GM21717 (cell line): ENCODE measurements around the gene CNN3.

Experiments
- ATAC-seq: cut with Tn5 transposase; IDR thresholded peaks from one replicate; pipeline ENCODE4 v1.9.1; 2021; ENCODE audit warnings: mild to moderate bottlenecking, moderate library complexity; ENCODE audit not compliant: unreplicated experiment

CNN3 gene

GRCh38 chr1:94926915-94927404 is at the start of gene CNN3:
Gene CNN3, minus strand, starts transcription at chr1:94927110. Its CDS starts 216 bp downstream, at chr1:94926894.
- peak; percentile 74 for ATAC-seq

GRCh38 chr1:94974824-94975223 is 47.9 kb upstream of the CNN3 start:
- no peak for ATAC-seq

GRCh38 chr1:94974241-94974640 is 47.3 kb upstream of the CNN3 start:
- no peak for ATAC-seq

GRCh38 chr1:94973309-94973922 is 46.5 kb upstream of the CNN3 start:
- ATAC-seq, result no peak

- ATAC-seq, result no peak
Measured at GRCh38 chr1:94971491-94971924, 44.6 kb upstream of the CNN3 start.

- ATAC-seq, result no peak
Measured at GRCh38 chr1:94970783-94971182, 43.9 kb upstream of the CNN3 start.

GRCh38 chr1:94969137-94969536 is 42.2 kb upstream of the CNN3 start:
- no peak for ATAC-seq

GRCh38 chr1:94966033-94966432 is 39.1 kb upstream of the CNN3 start:
- no peak for ATAC-seq

GRCh38 chr1:94963864-94964263 is 37.0 kb upstream of the CNN3 start:
- ATAC-seq, result no peak

GRCh38 chr1:94962409-94963265 is 35.7 kb upstream of the CNN3 start:
- peak; percentile 98 for ATAC-seq

- ATAC-seq, result no peak
Measured at GRCh38 chr1:94961988-94962387, 35.1 kb upstream of the CNN3 start.

GRCh38 chr1:94961582-94961981 is 34.7 kb upstream of the CNN3 start:
- no peak for ATAC-seq

GRCh38 chr1:94958081-94958480 is 31.2 kb upstream of the CNN3 start:
- ATAC-seq, result no peak

- ATAC-seq, result no peak
Measured at GRCh38 chr1:94955767-94956632, 29.1 kb upstream of the CNN3 start.

GRCh38 chr1:94954263-94955220 is 27.6 kb upstream of the CNN3 start:
- no peak for ATAC-seq

GRCh38 chr1:94953746-94954145 is 26.8 kb upstream of the CNN3 start:
- ATAC-seq, result no peak

GRCh38 chr1:94953107-94953506 is 26.2 kb upstream of the CNN3 start:
- ATAC-seq, result no peak

GRCh38 chr1:94952539-94952938 is 25.6 kb upstream of the CNN3 start:
- ATAC-seq, result no peak

GRCh38 chr1:94951509-94952208 is 24.7 kb upstream of the CNN3 start:
- no peak for ATAC-seq
